PC-9 (cell line): Measurements from ENCODE around the gene MNT. TPM values are rescaled to one million over a fixed set of nuclear protein-coding genes. Genes with fewer than 3 reads are reported as not detected.

ENCODE experiments used
- BruUV-seq: library from RNA; stranded (reverse); fragments of 400-500 nt; replicated peaks from 2 replicates; lab custom pipeline; 2021; lab: Mats Ljungman, UMichigan
- CTCF ChIA-PET: fragments of 300-600 bp; sonication (Branson Sonifier 250); formaldehyde crosslinking; loops from one replicate; lab custom pipeline; 2022; ENCODE audit warnings: antibody characterized with exemption; lab: Charles Lee
- POLR2A ChIA-PET: fragments of 300-600 bp; sonication (Branson Sonifier 250); formaldehyde crosslinking; loops from one replicate; lab custom pipeline; 2022; ENCODE audit warnings: antibody characterized with exemption; ENCODE audit not compliant: unreplicated experiment; lab: Charles Lee
- DNase-seq, 2 experiments: peaks; one replicate each; pipeline versions ENCODE4 v3.0.0 to v3.0.0-alpha.2; 2015 to 2022; ENCODE audit warnings: mixed read lengths in 1 of 2
- H2AFZ ChIP-seq: fragments of 200-600 bp; sonication (generic); 2 replicates; pipeline ENCODE4 v1.8.1; 2017; ENCODE audit warnings: antibody characterized with exemption
- H3F3A ChIP-seq: fragments of 200-600 bp; sonication (generic); 2 replicates; pipeline ENCODE4 v1.8.1; 2017; ENCODE audit warnings: antibody characterized with exemption, mild to moderate bottlenecking, low read depth; ENCODE audit not compliant: insufficient read depth
- H3K27ac ChIP-seq: fragments of 200-600 bp; sonication (generic); 2 replicates; pipeline ENCODE4 v1.6.1; 2016; ENCODE audit warnings: mixed run types
- H3K27me3 ChIP-seq: fragments of 200-600 bp; sonication (generic); 2 replicates; pipeline ENCODE4 v1.6.1; 2016; ENCODE audit warnings: low read depth, mixed run types; ENCODE audit not compliant: insufficient read depth
- H3K36me3 ChIP-seq: fragments of 200-600 bp; sonication (generic); 2 replicates; pipeline ENCODE4 v1.6.1; 2016; ENCODE audit warnings: low read depth, mixed run types
- H3K4me1 ChIP-seq: fragments of 200-600 bp; sonication (generic); replicated peaks from 2 replicates; pipeline ENCODE4 v1.6.1; 2016; ENCODE audit warnings: mixed run types; ENCODE audit not compliant: insufficient read depth
- H3K4me2 ChIP-seq: fragments of 200-600 bp; sonication (generic); 2 replicates; pipeline ENCODE4 v1.6.1; 2017; ENCODE audit warnings: mixed run types
- H3K4me3 ChIP-seq: fragments of 200-600 bp; sonication (generic); 2 replicates; pipeline ENCODE4 v1.6.1; 2016; ENCODE audit warnings: mixed run types
- H3K79me2 ChIP-seq: fragments of 200-600 bp; sonication (generic); 2 replicates; pipeline ENCODE4 v1.6.1; 2017; ENCODE audit warnings: low read depth, mixed run types
- H3K9me2 ChIP-seq: fragments of 200-600 bp; sonication (generic); 2 replicates; pipeline ENCODE4 v1.8.1; 2017; ENCODE audit warnings: mild to moderate bottlenecking; ENCODE audit not compliant: insufficient read depth
- H3K9me3 ChIP-seq: fragments of 200-600 bp; sonication (generic); 2 replicates; pipeline ENCODE4 v1.8.1; 2016; ENCODE audit warnings: low read depth; ENCODE audit not compliant: insufficient read depth
- H4K20me1 ChIP-seq: fragments of 200-600 bp; sonication (generic); 2 replicates; pipeline ENCODE4 v1.8.1; 2017; ENCODE audit not compliant: insufficient read depth
- EZH2 ChIP-seq: fragments of 200-600 bp; sonication (generic); IDR thresholded peaks from 2 replicates; pipeline ENCODE4 v1.8.0; 2017; ENCODE audit warnings: antibody characterized with exemption, low read depth
- intact Hi-C: fragments of 100-400 bp; cut with micrococcal nuclease; formaldehyde crosslinking; loops from one replicate; pipeline ENCODE4 v1.10.0; 2022; ENCODE audit not compliant: unreplicated experiment
- total RNA-seq: library from RNA; stranded (reverse); gene quantifications from 2 replicates; pipeline ENCODE4 v1.2.3, GENCODE V29; 2021
- TF ChIP-seq, protein P1 (sequence below): fragments of 200-600 bp; sonication (generic); conservative IDR thresholded peaks from 2 replicates; pipeline ENCODE4 v1.6.1; 2017; ENCODE audit warnings: mixed run types, antibody characterized with exemption, mild to moderate bottlenecking, moderate library complexity

The MNT gene
- total RNA-seq, 1 experiment from 2014 or later, result 60.7 TPM

DNA sequence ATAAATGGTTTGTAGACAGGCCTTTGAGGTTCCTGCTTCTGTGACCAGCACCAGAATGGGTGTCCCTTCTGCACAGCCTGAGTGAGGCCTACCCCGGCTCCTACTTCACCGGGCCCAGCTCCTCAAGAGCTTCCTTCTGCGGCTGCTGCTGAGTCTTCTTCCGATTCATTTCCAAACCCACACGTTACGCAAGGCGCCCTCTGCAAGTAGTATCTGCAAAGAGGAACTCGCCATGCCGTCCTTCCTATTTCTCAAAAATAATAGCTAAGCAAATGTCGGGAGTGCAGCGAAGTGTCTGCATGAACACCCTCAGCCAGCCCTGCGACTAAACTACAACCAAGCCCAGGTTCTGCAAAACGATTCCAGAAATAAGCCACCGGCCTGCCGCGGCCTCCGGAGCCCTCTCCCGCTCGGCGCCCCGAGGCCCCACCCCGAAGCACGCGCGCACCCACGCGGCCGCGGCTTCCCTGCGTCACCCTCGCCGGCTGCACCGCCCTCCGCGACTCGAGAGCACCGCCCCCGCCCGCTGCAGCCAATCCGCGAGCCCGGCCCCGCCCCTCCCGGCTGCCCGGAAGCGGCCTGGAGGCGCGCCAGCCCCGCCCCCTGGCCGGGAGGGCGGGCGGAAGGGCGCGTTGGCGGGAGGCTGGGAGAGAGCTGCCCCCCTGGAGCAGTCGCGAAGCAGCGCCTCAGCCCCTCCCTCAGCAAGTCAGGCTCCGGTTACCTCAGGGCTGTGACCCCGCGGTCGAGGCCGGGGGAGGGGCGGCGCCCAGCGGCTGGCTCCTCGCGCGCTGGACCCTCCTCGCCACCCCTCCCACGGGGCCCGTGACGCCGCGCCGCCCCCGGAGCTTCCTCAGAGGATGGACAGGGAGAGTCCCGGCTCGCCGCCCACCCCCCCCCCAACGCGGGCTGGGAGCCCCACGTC, 8.3 kb downstream of the MNT start:
- peaks cover 47% of the 10 kb centered on the region for H3K79me2 ChIP-seq
- peak overlapping the region; percentile 70 for H3K4me3 ChIP-seq
- peaks cover 32% of the 10 kb centered on the region for H3K4me1 ChIP-seq
- no peaks in the 10 kb centered on the region for H3K27me3 ChIP-seq
- TSS peak; percentile 29 for BruUV-seq
- H3F3A ChIP-seq, result peaks cover 33% of the 10 kb centered on the region
- ChIA-PET CTCF (interaction anchor here (1.0 to 1.8 kb wide), 2 partner anchors 9 to 44 kb away, joined by 4 to 8 read pairs; no protein-coding TSS in a partner anchor), POLR2A (interaction anchor here (0.6 to 2.5 kb wide), 8 partner anchors 9 to 331 kb away, joined by 3 to 31 read pairs (median 4); no protein-coding TSS in a partner anchor)
- no peaks in the 10 kb centered on the region for H3K9me2 ChIP-seq
- H3K9me3 ChIP-seq, result no peaks in the 10 kb centered on the region
- H3K27ac ChIP-seq, result peak overlapping the region; percentile 84
- TF ChIP-seq, protein P1, sequence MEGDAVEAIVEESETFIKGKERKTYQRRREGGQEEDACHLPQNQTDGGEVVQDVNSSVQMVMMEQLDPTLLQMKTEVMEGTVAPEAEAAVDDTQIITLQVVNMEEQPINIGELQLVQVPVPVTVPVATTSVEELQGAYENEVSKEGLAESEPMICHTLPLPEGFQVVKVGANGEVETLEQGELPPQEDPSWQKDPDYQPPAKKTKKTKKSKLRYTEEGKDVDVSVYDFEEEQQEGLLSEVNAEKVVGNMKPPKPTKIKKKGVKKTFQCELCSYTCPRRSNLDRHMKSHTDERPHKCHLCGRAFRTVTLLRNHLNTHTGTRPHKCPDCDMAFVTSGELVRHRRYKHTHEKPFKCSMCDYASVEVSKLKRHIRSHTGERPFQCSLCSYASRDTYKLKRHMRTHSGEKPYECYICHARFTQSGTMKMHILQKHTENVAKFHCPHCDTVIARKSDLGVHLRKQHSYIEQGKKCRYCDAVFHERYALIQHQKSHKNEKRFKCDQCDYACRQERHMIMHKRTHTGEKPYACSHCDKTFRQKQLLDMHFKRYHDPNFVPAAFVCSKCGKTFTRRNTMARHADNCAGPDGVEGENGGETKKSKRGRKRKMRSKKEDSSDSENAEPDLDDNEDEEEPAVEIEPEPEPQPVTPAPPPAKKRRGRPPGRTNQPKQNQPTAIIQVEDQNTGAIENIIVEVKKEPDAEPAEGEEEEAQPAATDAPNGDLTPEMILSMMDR, result no peak
- TF ChIP-seq EZH2, result no peak
- intact Hi-C loops, result loop anchor here (1.0 to 2.0 kb wide), 3 partner anchors 9 to 34 kb away; partner anchors contain the start of gene MNT
- H2AFZ ChIP-seq, result peak overlapping the region; percentile 60
- peak overlapping the region; percentile 92 for H3K4me2 ChIP-seq
- H3K36me3 ChIP-seq, result 0 out of 2 replicates have a peak, but pooled peaks cover 5% of the 10 kb centered on the region
- H4K20me1 ChIP-seq, result peaks cover 36% of the 10 kb centered on the region
- peak; percentile 84 to 99 for DNase-seq

DNA sequence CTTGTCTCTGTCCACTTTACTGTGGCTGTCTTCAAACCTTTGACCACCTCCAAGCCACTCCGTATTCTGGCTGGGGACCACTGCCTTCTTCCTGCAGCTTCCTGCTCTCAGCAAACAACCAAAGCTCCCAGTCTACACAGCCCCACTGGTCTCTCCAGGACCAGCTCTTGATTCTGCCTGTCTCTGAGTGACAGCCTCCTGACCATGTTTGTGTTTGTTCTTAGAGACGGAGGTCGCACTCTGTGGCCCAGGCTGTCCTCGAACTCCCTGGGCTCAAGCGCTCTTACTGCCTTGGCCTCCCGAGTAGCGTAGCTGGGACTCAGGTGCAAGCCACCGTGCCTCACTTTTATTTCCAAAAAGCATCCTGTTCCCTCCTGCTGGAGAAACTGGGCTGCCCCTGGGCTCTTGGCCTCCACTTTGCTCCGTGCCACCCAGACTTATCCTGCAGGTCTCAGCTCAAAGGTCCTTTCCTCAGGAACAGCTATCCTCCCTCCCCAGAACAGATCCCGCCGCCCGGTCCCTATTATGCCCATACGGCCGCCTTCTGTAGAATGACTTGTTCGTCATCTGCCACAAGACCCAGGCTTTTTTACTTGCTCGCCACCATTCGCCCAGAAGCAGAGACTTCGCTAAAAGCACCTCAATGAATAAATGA, 9.1 kb downstream of the MNT start:
- H3K9me2 ChIP-seq, result no peaks in the 10 kb centered on the region
- H3K79me2 ChIP-seq, result peaks cover 42% of the 10 kb centered on the region
- BruUV-seq, result no TSS peak
- H3K4me2 ChIP-seq, result peak overlapping the region; percentile 92
- peaks cover 27% of the 10 kb centered on the region for H3F3A ChIP-seq
- H3K27ac ChIP-seq, result peak overlapping the region; percentile 60
- intact Hi-C loops, result loop anchor here (1.0 to 2.0 kb wide), 3 partner anchors 10 to 33 kb away; partner anchors contain the start of gene MNT
- no peaks in the 10 kb centered on the region for H3K9me3 ChIP-seq
- H4K20me1 ChIP-seq, result peaks cover 36% of the 10 kb centered on the region
- peaks cover 24% of the 10 kb centered on the region for H3K4me1 ChIP-seq
- TF ChIP-seq, protein P1, result no peak
- TF ChIP-seq EZH2, result no peak
- CTCF ChIA-PET, result interaction anchor here (0.9 to 1.8 kb wide), 2 partner anchors 9 kb away, joined by 4 to 8 read pairs; no protein-coding TSS in a partner anchor
- H3K4me3 ChIP-seq, result peak overlapping the region; percentile 63
- POLR2A ChIA-PET, result interaction anchor here (0.7 to 2.5 kb wide), 3 partner anchors 10 to 15 kb away, joined by 3 to 31 read pairs (median 26); no protein-coding TSS in a partner anchor
- 0 out of 2 replicates have a peak, but pooled peaks cover 5% of the 10 kb centered on the region for H3K36me3 ChIP-seq
- no peaks in the 10 kb centered on the region for H3K27me3 ChIP-seq
- no peak for DNase-seq
- no peak overlapping the region for H2AFZ ChIP-seq

DNA sequence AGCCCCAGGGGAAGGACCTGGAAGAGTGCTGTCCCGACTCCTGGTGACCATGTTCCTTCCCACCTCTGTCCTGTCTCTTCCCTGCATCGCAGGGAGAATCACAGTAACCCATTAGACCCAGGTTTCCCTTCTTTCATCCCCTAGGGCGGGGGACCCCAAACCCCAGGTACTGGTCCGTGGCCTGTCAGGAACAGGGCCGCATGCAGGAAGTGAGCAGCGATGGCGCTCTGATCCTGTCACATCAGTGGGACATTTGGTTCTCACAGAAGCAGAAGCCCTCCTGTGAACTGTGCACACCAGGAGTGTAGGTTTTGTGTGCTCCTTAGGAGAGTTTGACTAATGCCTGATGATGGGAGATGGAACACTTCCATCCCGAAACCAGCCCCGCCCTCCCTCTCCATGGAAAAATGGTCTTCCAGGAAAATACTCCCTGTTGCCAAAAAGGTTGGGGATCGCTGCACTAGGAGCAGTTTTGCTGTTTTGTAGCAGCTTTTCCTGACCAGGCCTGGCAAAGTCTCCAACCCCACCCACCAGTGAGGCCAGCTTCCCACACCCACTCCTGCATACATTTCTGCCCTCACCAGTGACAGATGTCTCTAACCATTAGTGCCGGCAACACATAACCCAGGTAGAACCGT, 10.5 kb downstream of the MNT start:
- ChIA-PET CTCF (no interaction called here), POLR2A (no interaction called here)
- no peak for DNase-seq
- Histone ChIP-seq H3K9me3 (no peaks in the 10 kb centered on the region), H2AFZ (no peak overlapping the region), H3K27ac (no peak overlapping the region), H3F3A (peaks cover 20% of the 10 kb centered on the region; the same call in 1 of the 2 replicates), H3K27me3 (no peaks in the 10 kb centered on the region), H3K4me1 (peaks cover 10% of the 10 kb centered on the region), H3K4me3 (no peak overlapping the region), H3K4me2 (no peak overlapping the region), H3K36me3 (0 out of 2 replicates have a peak, but pooled peaks cover 5% of the 10 kb centered on the region), H3K79me2 (peaks cover 30% of the 10 kb centered on the region), H3K9me2 (no peaks in the 10 kb centered on the region), H4K20me1 (peaks cover 25% of the 10 kb centered on the region; the same call in 1 of the 2 replicates)
- intact Hi-C loops, result no loop called here
- TF ChIP-seq, protein P1, result no peak
- no peak for TF ChIP-seq EZH2
- BruUV-seq, result no TSS peak
